HL-60 (cell line): ENCODE data around the gene WFIKKN2.

Experiments used
- DNase-seq, 2 experiments: peaks; one replicate each; pipeline ENCODE4 v3.0.0-alpha.2; 2010 to 2020; ENCODE audit warnings: low read depth in 1 of 2, low spot score in 1 of 2
- H3K27ac ChIP-seq: fragments of 250-450 bp; sonication (Bioruptor Pico); replicated peaks from 2 replicates; pipeline ENCODE4 v1.5.1; 2020; ENCODE audit warnings: mild to moderate bottlenecking, moderate library complexity
- H3K27me3 ChIP-seq: fragments of 250-450 bp; sonication (Bioruptor Pico); 2 replicates; pipeline ENCODE4 v1.5.1; 2021; ENCODE audit warnings: mild to moderate bottlenecking, moderate library complexity; ENCODE audit not compliant: insufficient read depth, poor library complexity, severe bottlenecking
- H3K4me3 ChIP-seq: replicated peaks from 2 replicates; pipeline ENCODE4 v1.5.1; 2011; ENCODE audit warnings: mild to moderate bottlenecking, control low read depth, low read length; ENCODE audit not compliant: insufficient read depth
- GABPA ChIP-seq: IDR thresholded peaks from 2 replicates; pipeline ENCODE4 v1.6.1; 2012; ENCODE audit warnings: low read depth
- POLR2AphosphoS5 ChIP-seq: IDR thresholded peaks from 2 replicates; pipeline ENCODE4 v1.6.1; 2012; ENCODE audit warnings: low read depth
- SPI1 ChIP-seq: IDR thresholded peaks from 2 replicates; pipeline ENCODE4 v1.6.1; 2012; ENCODE audit warnings: low read depth, mild to moderate bottlenecking, borderline replicate concordance
- TF ChIP-seq, protein P1 (sequence below): IDR thresholded peaks from one replicate; pipeline ENCODE4 v1.5.1; 2011; ENCODE audit warnings: low read length, control low read depth, inconsistent platforms; ENCODE audit not compliant: insufficient read depth
- TF ChIP-seq, protein P2 (sequence below): IDR thresholded peaks from 2 replicates; pipeline ENCODE4 v1.6.1; 2012; ENCODE audit warnings: low read depth; ENCODE audit not compliant: insufficient replicate concordance

WFIKKN2 gene

DNA sequence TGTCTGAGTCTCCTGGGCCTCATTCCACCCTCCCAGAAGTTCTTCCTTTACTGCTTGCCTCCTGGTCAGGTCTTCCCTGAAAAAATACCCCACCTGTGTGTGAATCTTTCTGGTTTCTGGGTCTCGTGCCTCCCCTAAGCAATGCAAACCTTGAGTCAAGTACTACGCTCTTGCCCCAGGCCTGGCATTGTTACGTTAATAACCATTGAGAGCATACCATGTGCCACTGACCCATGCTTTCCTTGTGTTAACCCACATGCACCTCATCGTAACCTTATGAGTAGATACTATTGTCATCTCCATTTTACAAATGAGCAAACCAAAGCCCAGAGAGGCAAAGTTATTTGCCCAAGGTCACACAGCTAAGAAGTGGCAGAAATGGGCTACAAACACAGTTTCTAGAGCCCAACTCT lies 56.2 kb downstream of the WFIKKN2 start:
- TF ChIP-seq SPI1 (no peak), GABPA (no peak), POLR2AphosphoS5 (no peak)
- TF ChIP-seq, protein P1, sequence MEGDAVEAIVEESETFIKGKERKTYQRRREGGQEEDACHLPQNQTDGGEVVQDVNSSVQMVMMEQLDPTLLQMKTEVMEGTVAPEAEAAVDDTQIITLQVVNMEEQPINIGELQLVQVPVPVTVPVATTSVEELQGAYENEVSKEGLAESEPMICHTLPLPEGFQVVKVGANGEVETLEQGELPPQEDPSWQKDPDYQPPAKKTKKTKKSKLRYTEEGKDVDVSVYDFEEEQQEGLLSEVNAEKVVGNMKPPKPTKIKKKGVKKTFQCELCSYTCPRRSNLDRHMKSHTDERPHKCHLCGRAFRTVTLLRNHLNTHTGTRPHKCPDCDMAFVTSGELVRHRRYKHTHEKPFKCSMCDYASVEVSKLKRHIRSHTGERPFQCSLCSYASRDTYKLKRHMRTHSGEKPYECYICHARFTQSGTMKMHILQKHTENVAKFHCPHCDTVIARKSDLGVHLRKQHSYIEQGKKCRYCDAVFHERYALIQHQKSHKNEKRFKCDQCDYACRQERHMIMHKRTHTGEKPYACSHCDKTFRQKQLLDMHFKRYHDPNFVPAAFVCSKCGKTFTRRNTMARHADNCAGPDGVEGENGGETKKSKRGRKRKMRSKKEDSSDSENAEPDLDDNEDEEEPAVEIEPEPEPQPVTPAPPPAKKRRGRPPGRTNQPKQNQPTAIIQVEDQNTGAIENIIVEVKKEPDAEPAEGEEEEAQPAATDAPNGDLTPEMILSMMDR = no peak
- TF ChIP-seq, protein P2, sequence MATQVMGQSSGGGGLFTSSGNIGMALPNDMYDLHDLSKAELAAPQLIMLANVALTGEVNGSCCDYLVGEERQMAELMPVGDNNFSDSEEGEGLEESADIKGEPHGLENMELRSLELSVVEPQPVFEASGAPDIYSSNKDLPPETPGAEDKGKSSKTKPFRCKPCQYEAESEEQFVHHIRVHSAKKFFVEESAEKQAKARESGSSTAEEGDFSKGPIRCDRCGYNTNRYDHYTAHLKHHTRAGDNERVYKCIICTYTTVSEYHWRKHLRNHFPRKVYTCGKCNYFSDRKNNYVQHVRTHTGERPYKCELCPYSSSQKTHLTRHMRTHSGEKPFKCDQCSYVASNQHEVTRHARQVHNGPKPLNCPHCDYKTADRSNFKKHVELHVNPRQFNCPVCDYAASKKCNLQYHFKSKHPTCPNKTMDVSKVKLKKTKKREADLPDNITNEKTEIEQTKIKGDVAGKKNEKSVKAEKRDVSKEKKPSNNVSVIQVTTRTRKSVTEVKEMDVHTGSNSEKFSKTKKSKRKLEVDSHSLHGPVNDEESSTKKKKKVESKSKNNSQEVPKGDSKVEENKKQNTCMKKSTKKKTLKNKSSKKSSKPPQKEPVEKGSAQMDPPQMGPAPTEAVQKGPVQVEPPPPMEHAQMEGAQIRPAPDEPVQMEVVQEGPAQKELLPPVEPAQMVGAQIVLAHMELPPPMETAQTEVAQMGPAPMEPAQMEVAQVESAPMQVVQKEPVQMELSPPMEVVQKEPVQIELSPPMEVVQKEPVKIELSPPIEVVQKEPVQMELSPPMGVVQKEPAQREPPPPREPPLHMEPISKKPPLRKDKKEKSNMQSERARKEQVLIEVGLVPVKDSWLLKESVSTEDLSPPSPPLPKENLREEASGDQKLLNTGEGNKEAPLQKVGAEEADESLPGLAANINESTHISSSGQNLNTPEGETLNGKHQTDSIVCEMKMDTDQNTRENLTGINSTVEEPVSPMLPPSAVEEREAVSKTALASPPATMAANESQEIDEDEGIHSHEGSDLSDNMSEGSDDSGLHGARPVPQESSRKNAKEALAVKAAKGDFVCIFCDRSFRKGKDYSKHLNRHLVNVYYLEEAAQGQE = no peak
- H3K27ac ChIP-seq = no peak overlapping the region
- DNase-seq = no peak
- no peak overlapping the region for H3K4me3 ChIP-seq
- no peaks in the 10 kb centered on the region for H3K27me3 ChIP-seq
